TTC549 (cell line): ENCODE results near the gene TSC2.
"Not testable (repeated sequence)": the region's sequence is repeated elsewhere in the genome, so short reads cannot be mapped to it uniquely, and the experiment has no call there.

Experiments used
- FAIRE-seq: peaks from 2 replicates; lab custom pipeline; 2012; peaks lifted over from hg19 to GRCh38; lab: Jason Lieb, UNC

Gene TSC2

DNA sequence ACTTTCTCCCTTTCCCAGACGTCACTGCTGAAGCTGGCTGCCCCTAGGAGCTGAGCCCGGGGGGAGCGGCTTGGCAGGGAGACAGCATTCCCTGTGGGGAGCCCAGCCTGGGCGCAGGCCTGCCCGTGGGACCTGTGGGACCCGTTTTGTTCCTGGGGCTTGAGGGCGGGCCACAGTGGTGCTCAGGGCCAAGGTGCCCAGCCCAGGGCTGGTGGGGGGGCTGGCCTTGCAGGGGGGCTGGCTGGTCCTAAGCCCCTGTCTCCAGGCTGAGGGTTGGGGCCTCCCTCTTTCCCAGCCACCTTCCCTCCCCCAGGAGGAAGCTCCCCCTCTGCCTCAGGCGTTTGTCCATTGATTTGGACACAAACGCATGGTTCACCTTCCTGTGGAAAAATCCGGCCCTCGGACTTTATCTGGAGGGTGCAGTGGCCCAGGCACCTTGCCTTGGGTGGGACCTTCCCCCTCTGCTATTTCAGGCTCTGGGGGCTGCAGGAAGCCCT, 16.7 kb upstream of the TSC2 start:
- FAIRE-seq, result no peak

DNA sequence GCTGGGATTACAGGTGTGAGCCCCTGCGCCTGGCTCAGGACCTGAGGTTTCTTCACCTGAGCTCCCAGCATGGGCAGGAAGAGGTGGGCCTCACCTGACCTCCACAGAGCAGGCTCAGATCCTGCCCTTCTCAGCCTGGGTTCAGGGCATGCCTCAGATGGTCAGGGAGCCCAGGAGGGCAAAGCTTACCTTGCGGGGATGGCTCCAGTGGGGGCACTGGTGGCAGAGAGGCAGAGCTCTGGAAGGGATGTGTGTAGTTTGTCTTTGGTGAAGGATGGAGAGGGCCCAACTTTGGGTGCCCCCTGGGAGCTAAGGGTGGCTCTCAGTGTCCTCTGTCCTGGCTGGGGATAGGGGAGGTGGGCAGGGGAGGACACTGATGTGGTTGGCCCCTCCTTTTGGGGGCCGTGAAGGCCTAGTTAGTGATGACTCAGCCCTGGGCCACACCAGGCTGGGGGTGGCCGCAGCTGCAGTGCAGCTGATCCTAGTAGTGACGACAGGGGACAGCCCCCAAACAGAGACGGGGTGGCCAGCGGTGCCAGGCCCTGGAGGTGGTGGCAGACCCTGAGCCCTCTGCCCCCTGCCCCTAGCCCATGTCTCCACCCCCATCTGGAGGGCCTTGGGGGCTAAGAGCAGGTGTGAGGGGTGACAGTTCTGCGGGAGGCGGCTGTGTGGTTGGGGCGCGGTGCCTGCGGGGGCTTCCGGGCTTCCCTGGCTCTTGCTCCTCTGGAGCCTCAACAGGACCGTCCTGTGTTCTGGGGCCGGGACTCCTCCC, 15.3 kb upstream of the TSC2 start:
- no peak for FAIRE-seq

DNA sequence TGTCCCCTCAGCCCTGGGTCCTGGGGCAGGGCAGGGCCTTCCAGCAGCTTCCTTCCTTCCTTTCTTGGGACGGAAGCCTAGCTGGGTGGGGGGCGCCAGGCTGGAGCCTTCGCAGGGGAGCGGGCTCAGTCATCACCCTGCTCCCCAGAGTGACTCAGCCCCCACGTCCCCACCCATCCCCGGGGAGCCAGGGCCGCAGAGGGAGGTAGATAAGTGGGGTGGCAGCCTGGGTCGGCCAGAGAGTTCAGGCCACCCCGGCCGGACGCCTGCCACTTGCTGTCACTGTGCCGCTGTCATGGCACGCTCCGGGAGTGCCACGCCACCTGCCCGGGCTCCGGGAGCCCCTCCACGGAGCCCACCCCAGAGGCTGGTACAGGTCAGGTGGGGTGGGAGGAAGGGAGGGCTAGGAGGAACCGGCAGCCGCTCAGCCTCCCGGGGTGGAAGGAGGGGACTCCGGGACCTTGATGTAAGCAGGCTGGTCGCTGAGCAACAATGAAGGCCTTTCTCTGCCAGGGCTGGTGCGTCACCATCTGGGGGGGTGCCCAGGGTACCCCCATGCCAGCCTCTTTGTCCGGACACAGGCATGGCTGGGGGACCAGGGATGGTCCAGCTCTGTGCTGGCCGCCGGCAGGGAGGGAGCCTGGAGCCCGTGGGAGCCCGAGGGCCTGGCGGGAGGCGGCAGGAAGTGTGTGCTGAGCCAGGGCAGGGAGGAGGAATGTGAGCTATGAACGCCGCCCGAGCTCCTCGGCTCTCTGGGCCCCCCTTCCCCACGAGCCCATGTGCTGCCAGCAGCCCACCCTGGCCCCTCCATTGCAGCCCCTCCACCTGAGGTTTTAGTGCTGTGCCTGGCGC, 14.5 kb upstream of the TSC2 start:
- FAIRE-seq, result no peak

GRCh38 chr16:2033909-2034695, 13.7 kb upstream of the TSC2 start:
- not testable (repeated sequence) for FAIRE-seq

- FAIRE-seq, result no peak
These were observed 12.9 kb upstream of the TSC2 start for GRCh38 chr16:2034696-2035430.

GRCh38 chr16:2035431-2036199, 12.2 kb upstream of the TSC2 start:
- no peak for FAIRE-seq

DNA sequence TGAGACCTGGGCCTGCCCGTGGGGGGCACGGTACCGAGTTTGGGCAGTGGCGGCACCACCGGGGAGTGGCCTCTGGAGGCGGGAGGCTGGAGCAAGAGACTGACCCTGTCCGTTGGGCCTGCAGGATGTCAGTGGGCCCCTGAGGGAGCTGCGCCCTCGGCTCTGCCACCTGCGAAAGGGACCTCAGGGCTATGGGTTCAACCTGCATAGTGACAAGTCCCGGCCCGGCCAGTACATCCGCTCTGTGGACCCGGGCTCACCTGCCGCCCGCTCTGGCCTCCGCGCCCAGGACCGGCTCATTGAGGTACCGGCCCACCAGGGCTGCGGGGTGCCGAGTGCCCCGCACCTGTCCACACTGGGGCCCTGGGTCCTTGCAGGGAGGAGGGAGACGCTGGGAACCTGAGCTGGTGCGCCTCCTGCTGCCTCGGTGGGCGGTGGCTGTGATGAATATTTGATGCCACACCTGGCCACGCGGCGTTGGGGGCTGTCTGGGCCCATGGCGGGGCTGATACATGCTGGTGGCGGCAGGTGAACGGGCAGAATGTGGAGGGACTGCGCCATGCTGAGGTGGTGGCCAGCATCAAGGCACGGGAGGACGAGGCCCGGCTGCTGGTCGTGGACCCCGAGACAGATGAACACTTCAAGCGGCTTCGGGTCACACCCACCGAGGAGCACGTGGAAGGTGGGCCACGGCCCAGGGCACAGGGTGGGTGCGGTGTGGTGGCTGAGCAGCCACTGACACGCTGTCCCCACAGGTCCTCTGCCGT, 11.4 kb upstream of the TSC2 start:
- FAIRE-seq, result no peak

GRCh38 chr16:2037115-2037514, 10.7 kb upstream of the TSC2 start:
- FAIRE-seq, result no peak

- FAIRE-seq, result no peak
These were observed 10.0 kb upstream of the TSC2 start for GRCh38 chr16:2037647-2038381.

- no peak for FAIRE-seq
These were observed 9.2 kb upstream of the TSC2 start for GRCh38 chr16:2038382-2039231.

GRCh38 chr16:2039274-2040031, 8.3 kb upstream of the TSC2 start:
- no peak for FAIRE-seq

- no peak for FAIRE-seq
These were observed 7.6 kb upstream of the TSC2 start for GRCh38 chr16:2040041-2040786.

GRCh38 chr16:2040787-2041522, 6.8 kb upstream of the TSC2 start:
- FAIRE-seq, result no peak

DNA sequence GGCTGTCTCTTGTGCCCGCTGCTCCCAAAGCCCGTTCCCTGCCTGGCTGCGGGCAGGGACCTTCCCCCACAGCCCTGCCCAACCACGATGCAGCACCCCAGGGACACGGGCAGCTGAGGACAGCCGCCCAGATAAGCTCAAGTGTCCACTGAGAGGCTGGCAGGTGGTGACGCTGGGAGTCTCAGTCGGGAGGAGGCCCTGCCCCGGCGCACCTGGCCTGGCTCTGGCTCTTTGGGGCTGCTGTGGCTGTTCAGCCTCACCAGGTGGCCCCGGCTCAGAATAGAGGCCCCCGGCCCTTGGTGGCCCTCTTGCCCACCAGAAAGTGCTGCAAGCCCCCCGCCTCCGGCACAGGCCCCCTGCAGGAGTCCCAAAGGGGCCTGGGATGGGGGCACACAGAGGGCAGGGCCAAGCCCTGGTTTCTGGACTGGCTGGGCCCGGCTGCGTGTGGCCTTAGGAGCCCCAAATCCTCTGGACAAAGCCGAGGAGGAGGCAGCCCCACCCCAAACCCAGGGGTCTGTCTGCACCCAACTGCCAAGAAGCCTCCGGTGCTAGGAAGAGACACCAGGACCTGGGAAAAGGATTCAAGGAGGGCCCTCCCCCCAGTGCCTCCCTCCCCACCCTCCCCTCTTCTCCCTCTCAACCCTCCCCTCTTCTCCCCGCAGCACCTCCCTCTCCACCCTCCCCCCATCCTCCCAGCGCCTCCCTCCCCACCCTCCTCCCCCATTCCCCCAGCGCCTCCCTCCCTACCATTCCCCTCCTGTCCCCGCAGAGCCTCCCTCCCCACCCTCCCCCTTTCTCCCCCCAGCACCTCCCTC, 5.4 kb upstream of the TSC2 start:
- no peak for FAIRE-seq

- FAIRE-seq, result no peak
These were observed 4.7 kb upstream of the TSC2 start for GRCh38 chr16:2042986-2043666.
